IPS DF 6.9 (cell line): ENCODE measurements around the gene COL6A3.

ENCODE experiments used
- DNase-seq: peaks from one replicate; pipeline ENCODE4 v3.0.0-alpha.2; 2013; ENCODE audit warnings: low read depth, low spot score
- H3K27ac ChIP-seq: one replicate; pipeline ENCODE4 v1.5.1; 2013; ENCODE audit warnings: low read length, control low read depth
- H3K27me3 ChIP-seq: 2 replicates; pipeline ENCODE4 v1.6.1; 2013; ENCODE audit warnings: mild to moderate bottlenecking, low read length; ENCODE audit not compliant: control insufficient read depth, insufficient read depth
- H3K36me3 ChIP-seq: 2 replicates; pipeline ENCODE4 v1.6.1; 2013; ENCODE audit warnings: low read length; ENCODE audit not compliant: control insufficient read depth, insufficient read depth
- H3K4me1 ChIP-seq: 2 replicates; pipeline ENCODE4 v1.6.1; 2013; ENCODE audit warnings: low read length; ENCODE audit not compliant: control insufficient read depth, insufficient read depth
- H3K4me3 ChIP-seq: 2 replicates; pipeline ENCODE4 v1.5.1; 2013; ENCODE audit warnings: mild to moderate bottlenecking, low read length
- H3K9me3 ChIP-seq: 2 replicates; pipeline ENCODE4 v1.6.1; 2013; ENCODE audit warnings: low read length, inconsistent platforms; ENCODE audit not compliant: control insufficient read depth, insufficient read depth
- WGBS: extraction: QIAGEN DNeasy Blood & Tissue Kit; methylation state at CpG from one replicate; pipeline ENCODE4 v1.1.7; 2013; ENCODE audit warnings: mixed read lengths, missing lambda C conversion rate; ENCODE audit not compliant: insufficient read length, insufficient coverage; 5-methylcytosine and 5-hydroxymethylcytosine counted together

The COL6A3 gene

DNA sequence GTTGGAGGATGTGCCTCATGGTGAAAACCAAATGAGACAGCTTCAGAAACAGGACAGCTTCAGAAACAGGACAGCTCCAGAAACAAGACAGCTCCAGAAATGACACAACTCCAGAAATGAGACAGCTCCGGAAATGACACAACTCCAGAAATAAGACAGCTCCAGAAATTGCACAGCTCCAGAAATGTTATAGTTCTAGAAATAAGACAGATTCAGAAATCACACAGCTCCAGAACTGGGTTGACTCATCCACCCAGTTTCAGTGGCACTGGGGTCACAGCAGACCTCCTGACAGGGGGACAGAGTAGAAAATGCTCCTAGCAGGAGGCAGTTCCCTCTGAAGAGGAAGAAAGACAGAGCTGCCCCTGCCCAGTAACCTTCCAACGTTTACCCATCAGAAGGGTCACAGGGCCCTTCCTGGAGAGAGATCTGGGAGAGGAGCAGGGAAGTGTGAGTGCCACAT, 26.9 kb upstream of the COL6A3 start:
- no peak for DNase-seq
- no peaks in the 10 kb centered on the region for H3K9me3 ChIP-seq
- no peaks in the 10 kb centered on the region for H3K27me3 ChIP-seq
- H3K36me3 ChIP-seq, result no peaks in the 10 kb centered on the region
- H3K27ac ChIP-seq, result no peak overlapping the region
- peaks cover 5% of the 10 kb centered on the region; the same call in 1 of the 2 replicates for H3K4me1 ChIP-seq
- no CpG with 5 or more reads among the region's 2 CpGs for WGBS
- H3K4me3 ChIP-seq, result no peak overlapping the region

GRCh38 chr2:237438080-237438940, 24.3 kb upstream of the COL6A3 start:
- Histone ChIP-seq H3K4me1 (peaks cover 7% of the 10 kb centered on the region), H3K9me3 (no peaks in the 10 kb centered on the region), H3K27ac (no peak overlapping the region), H3K36me3 (no peaks in the 10 kb centered on the region), H3K27me3 (no peaks in the 10 kb centered on the region), H3K4me3 (no peak overlapping the region)
- DNase-seq, result no peak
- WGBS, result no CpG with 5 or more reads among the region's 8 CpGs

DNA sequence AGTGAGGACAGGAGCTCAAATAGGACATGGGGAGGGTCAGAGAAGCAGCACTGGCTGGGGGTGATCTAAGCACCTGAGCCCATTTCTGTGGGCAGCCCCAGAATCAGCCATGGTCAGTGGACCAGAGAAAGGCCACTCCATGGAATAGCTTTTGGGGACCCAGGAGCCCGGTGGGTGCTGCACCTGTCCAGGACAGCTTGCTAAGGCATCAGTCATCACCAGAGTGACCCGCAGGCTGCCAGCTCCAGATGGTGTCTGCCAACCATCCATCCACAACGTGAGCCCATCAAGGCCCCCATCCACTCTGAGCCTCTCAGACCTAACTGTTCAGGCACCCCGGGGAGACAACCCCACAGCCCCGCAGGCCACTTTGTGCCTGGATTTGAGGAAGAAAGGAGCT, 23.6 kb upstream of the COL6A3 start:
- Histone ChIP-seq H3K36me3 (no peaks in the 10 kb centered on the region), H3K27ac (no peak overlapping the region), H3K27me3 (no peaks in the 10 kb centered on the region), H3K4me1 (peaks cover 7% of the 10 kb centered on the region), H3K4me3 (no peak overlapping the region), H3K9me3 (no peaks in the 10 kb centered on the region)
- no CpG with 5 or more reads among the region's 5 CpGs for WGBS
- DNase-seq, result no peak

GRCh38 chr2:237435844-237436587, 22.1 kb upstream of the COL6A3 start:
- H3K9me3 ChIP-seq, result no peaks in the 10 kb centered on the region
- no peaks in the 10 kb centered on the region for H3K36me3 ChIP-seq
- no peak overlapping the region for H3K4me3 ChIP-seq
- H3K4me1 ChIP-seq, result peaks cover 7% of the 10 kb centered on the region
- H3K27me3 ChIP-seq, result no peaks in the 10 kb centered on the region
- no CpG with 5 or more reads among the region's 10 CpGs for WGBS
- H3K27ac ChIP-seq, result no peak overlapping the region
- no peak for DNase-seq

- H3K27ac ChIP-seq, result no peak overlapping the region
- no peak for DNase-seq
- peaks cover 7% of the 10 kb centered on the region for H3K4me1 ChIP-seq
- WGBS, result no CpG with 5 or more reads among the region's 14 CpGs
- no peak overlapping the region for H3K4me3 ChIP-seq
- H3K36me3 ChIP-seq, result no peaks in the 10 kb centered on the region
- no peaks in the 10 kb centered on the region for H3K27me3 ChIP-seq
- no peaks in the 10 kb centered on the region for H3K9me3 ChIP-seq
These were observed 20.9 kb upstream of the COL6A3 start for GRCh38 chr2:237434866-237435311.

- H3K4me3 ChIP-seq, result no peak overlapping the region
- no peak overlapping the region for H3K27ac ChIP-seq
- DNase-seq, result no peak
- H3K36me3 ChIP-seq, result no peaks in the 10 kb centered on the region
- no peaks in the 10 kb centered on the region for H3K9me3 ChIP-seq
- WGBS, result no CpG with 5 or more reads among the region's 13 CpGs
- H3K4me1 ChIP-seq, result peaks cover 7% of the 10 kb centered on the region
- H3K27me3 ChIP-seq, result no peaks in the 10 kb centered on the region
These were observed 20.1 kb upstream of the COL6A3 start for GRCh38 chr2:237433920-237434676.

- Histone ChIP-seq H3K4me3 (no peak overlapping the region), H3K27me3 (no peaks in the 10 kb centered on the region), H3K27ac (no peak overlapping the region), H3K4me1 (peaks cover 2% of the 10 kb centered on the region; the same call in 1 of the 2 replicates), H3K36me3 (no peaks in the 10 kb centered on the region), H3K9me3 (no peaks in the 10 kb centered on the region)
- WGBS, result no CpG with 5 or more reads among the region's 17 CpGs
- DNase-seq, result no peak
These were observed 18.6 kb upstream of the COL6A3 start for GRCh38 chr2:237432484-237433092.

GRCh38 chr2:237431837-237432236, 17.9 kb upstream of the COL6A3 start:
- Histone ChIP-seq H3K4me3 (no peak overlapping the region), H3K27ac (no peak overlapping the region), H3K36me3 (no peaks in the 10 kb centered on the region), H3K27me3 (no peaks in the 10 kb centered on the region), H3K4me1 (peaks cover 2% of the 10 kb centered on the region; the same call in 1 of the 2 replicates), H3K9me3 (no peaks in the 10 kb centered on the region)
- no peak for DNase-seq
- WGBS, result no CpG with 5 or more reads among the region's 4 CpGs

DNA sequence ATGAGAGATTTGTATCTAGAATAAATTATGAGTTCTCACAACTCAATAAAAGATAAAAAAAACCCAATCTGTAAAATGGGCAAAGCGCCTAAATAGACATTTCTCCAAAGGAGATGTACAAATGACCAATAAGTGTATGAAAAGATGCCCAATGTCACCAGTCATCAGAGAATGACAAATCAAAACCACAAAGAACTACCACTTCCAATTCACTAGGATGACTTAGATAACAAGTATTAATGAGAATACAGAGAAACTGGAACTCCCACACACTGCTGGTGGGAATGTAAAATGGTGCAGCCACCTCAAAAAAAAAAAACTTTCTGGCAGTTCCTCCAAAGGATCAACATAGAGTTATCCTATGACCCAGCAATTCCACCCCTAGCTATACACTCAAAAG, 17.4 kb upstream of the COL6A3 start:
- Histone ChIP-seq H3K4me3 (no peak overlapping the region), H3K4me1 (peaks cover 2% of the 10 kb centered on the region; the same call in 1 of the 2 replicates), H3K27me3 (no peaks in the 10 kb centered on the region), H3K36me3 (no peaks in the 10 kb centered on the region), H3K27ac (no peak overlapping the region), H3K9me3 (no peaks in the 10 kb centered on the region)
- no peak for DNase-seq
- no CpG with 5 or more reads among the region's 1 CpG for WGBS

DNA sequence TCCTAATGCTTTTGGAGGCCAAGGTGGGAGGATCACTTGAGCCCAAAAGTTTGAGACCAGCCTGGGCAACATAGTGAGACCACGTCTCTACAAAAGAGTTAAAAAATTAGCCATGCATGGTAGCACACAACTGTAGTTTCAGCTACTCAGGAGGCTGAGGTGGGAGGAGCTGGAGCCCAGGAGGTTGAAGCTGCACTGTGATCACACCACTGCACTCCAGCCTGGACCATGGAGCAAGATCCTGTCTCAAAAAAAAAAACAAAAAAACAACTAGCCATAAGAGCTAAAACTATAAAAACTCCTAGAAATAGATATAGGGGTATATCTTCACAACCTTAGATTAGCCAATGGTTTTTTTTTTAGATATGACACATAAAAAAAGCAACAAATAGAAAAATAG, 16.9 kb upstream of the COL6A3 start:
- no peaks in the 10 kb centered on the region for H3K27me3 ChIP-seq
- peaks cover 2% of the 10 kb centered on the region; the same call in 1 of the 2 replicates for H3K4me1 ChIP-seq
- WGBS, result no CpG with 5 or more reads among the region's 1 CpG
- H3K9me3 ChIP-seq, result no peaks in the 10 kb centered on the region
- no peak overlapping the region for H3K27ac ChIP-seq
- no peak for DNase-seq
- H3K36me3 ChIP-seq, result no peaks in the 10 kb centered on the region
- H3K4me3 ChIP-seq, result no peak overlapping the region
